NCI-H526 treated with DMSO at 0.1 percent for 48 hours (cell line): ENCODE results near the gene CLSTN2.

ENCODE experiments used
- DNase-seq: peaks from one replicate; lab custom pipeline; 2025; lab: John Stamatoyannopoulos, UW

Gene CLSTN2

DNA sequence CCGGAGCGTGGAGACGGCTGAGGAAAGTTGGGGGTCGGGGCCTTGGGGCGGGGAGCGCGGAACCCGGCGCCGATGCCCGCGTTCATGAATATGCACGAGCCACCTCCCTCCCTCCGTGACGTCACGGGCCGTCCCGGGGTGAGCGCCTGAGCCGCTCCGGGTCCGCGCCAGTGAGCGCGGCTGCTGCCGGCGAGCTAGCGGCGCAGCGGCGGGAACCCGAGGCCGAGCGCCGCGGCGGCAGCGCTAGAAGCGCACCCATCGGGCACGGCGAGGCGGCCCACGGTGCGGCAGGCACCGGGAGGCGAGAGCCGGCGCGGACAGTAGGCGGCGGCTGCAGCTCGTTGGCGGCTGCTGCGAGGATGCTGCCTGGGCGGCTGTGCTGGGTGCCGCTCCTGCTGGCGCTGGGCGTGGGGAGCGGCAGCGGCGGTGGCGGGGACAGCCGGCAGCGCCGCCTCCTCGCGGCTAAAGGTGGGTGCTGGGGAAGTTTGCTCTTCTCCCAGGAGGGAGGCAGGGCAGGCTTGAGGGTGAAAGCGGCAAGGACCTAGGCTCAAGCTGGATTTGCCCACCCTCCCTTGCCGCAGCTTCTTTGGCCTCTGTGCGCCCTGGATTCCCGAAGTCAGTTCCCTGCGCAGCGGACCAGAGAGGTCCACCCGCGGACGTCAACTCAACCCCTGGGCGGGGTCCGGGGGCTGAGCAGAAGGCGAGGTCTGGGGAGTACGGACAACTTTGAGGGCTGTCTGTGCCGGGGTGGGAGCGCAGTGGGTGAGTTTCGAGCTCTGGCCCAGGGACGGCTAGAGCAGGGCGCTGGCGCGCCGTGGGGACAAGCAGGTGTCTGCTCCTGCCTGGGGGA, at the start of gene CLSTN2:
CLSTN2 (plus strand) TSS at position 170 of the 850 bp plus-strand sequence.
- DNase-seq = peak; percentile 76

DNA sequence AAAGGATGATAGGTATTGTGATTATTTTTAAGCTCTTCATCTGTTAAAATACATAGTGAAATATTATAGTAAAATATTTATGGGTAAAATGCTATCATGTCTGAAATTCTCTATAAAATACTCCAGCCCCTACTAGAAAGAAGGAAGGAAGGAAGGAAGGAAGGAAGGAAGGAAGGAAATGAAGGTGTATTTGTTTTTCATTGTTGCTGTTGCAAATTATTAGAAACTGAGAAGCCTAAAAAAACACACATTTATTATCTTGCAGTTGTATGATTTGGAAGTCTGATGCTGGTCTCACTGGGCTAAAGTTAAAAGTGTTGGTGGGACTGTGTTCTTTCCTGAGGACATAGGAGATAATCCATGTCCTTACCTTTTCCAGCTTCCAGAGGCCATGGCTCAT, 47.6 kb upstream of the CLSTN2 start:
- no peak for DNase-seq

DNA sequence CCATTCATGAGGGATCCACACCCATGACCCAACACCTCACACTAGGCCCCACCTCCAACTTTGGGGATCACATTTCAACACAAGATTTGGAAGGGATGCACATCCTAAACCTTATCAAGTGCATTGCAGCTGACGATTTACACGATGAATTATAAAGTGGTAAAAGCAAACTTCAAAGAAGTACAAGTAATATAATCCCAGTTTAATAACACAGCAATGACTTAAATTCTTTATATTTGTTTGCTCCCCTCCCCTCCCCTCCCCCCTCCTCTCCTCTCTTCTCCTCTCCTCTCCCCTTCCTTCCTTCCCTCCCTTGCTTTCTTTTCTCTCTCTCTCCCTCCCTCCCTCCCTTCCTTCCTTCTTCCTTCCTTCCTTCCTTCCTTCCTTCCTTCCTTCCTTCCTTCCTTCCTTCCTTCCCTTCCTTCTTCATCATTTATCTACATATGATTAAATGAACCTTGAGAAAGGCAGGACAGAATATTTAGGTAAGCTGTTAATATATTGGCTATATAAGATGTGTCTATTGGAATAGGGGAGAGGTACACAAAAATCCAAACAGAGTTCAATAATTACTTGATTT, 46.3 kb upstream of the CLSTN2 start:
- DNase-seq = no peak

DNA sequence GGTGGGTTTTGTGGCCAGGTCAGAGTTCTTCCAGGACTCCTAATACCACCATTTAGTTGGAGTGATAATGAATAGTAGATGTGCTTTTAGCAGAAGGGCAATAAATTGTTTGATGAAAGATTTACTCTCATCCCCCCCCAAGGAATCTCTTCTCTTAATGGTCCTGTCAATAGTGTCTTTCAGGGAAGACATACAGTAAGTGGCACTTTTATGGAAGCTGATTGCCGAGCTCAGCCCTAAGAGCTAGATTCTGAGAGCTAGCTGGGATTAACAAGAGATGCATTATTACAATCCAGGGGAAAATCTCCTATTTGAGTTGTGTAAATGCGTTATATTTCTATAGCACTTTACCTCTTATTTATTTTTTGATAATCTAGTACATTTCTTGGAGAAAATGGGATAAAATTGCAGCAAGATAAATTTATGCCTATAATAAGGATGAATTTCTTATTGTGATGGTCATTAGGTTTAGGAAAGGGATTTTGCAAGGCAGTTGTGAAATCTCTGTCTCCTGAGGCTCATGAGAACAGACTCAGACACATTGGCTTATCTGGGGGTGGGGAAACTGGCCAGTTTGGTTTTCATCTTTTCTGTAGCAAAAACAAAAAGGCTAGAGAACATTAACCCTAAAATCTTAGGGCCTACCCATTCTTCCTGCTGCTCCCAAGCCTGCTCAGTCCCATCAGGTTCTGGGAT, 41.6 kb upstream of the CLSTN2 start:
- DNase-seq = no peak

DNA sequence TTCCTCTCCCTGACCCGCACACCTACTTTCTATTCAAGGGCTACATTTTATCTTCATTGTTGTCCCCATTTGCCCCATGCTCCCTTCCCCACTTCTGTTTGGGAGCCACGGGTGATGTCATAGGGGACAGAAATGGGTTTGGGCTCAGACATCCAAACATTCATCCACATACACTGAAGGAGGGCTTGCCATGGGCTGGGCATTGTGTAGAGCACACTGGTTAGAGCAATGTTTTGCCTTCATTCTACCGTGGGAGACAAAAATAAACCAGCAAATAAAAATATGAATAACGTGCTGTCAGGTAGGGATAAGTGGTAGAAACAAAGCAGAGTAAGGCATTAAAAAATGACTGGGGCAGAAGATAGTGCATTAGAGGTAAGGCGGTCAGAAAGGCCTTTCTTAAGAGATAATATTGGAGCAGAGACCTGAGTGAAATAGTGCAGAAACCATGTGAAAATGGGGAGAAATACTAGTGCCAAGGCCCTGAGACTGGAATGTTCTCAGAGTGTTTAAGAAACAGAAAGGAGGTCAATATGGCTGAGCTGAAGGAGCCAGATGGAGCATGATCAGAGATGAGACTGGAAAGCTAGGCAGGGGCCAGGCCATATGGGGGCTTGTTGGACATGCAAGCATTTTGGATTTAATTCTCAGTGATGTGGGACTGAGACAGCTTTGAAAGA, 40.9 kb upstream of the CLSTN2 start:
- DNase-seq = no peak

DNA sequence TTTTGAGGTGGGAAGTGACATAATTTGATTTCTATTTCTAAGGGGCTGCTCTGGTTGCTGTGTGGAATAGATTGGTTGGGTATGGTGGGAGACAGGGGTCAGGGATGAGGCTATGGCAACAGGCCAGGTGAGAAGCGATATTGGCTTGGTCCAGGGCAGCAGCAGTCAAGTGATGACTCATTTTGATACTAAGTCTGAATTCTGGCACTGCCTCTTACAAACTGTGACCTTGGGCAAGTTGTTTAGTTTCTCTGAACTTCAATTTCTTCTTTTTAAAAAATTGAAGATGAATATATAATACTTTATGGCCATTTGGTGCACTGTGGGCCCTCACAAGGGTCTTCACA, 40.4 kb upstream of the CLSTN2 start:
- DNase-seq = no peak

DNA sequence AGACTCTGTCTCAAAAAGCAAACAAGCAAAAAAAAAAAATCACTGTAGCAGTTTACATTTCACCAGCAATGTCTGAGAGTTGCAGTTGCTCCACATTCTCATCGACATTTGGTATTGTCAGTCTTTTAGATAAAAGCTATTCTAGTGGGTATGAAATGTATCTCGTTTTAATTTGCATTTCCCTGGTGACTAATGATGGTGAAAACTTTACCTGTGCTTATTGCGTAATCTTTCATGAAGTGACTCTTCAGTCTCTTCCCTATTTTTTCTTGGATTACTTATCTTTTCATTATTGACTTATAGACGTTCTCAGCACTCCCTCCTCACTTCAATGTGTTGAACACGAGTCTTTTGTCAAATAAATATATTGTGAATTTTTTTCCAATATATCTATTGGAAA, 37.2 kb upstream of the CLSTN2 start:
- no peak for DNase-seq

DNA sequence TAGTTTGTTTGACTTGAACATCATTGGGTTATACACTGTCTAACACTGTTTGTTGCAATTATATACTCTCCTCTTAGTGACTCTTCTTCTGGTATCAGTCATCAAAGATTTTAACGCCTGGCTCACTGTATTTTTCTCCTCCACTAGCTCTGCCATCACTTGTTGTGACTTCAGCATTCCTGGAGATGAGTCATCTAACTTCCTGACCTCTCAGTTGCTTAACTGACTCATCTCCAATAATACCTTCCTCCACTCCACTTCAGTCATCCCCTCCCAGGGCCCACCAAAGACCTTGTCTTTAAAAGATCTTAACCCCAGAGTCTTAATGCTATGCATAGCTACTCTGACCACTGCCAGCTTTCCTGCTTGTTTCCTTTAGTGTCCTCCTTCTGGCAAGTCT, 28.6 kb upstream of the CLSTN2 start:
- DNase-seq = no peak

DNA sequence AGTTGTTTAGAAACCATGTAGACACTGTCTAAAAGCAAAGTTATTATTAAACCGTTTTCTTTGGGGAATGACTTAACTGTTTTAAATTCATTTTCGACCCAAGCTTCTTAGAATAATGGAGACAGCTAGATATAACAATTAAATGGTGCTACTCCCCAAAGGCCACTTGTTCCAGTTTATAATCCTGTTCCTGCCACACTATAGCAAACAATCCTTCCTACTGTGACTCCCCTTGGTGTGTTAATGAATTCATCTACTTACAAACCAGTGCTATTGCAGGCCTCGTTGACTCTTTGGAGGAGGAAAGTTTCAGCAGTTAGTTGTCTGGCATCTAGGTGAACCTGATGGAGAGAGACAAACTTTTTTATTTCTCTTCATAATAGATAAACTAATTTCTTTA, 25.2 kb upstream of the CLSTN2 start:
- no peak for DNase-seq

DNA sequence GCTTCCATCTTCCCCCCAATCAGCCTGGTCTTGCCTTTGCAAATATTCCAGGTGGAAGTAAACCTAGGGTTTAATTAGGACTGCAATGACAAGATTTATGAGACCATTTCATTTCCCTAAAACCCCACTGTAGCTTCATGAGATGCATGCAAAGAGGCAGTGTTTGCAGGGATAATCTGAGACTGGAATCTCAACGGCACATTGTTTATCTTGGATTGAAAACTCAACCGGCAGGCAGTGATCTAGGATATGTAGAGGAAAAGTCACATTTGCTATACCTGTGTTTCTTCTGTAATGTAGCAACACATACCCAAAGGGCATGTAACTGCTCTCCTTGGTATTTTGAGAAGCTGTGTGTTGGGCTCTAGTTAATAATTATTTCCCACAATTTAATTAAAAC, 18.7 kb upstream of the CLSTN2 start:
- DNase-seq = peak; percentile 99

DNA sequence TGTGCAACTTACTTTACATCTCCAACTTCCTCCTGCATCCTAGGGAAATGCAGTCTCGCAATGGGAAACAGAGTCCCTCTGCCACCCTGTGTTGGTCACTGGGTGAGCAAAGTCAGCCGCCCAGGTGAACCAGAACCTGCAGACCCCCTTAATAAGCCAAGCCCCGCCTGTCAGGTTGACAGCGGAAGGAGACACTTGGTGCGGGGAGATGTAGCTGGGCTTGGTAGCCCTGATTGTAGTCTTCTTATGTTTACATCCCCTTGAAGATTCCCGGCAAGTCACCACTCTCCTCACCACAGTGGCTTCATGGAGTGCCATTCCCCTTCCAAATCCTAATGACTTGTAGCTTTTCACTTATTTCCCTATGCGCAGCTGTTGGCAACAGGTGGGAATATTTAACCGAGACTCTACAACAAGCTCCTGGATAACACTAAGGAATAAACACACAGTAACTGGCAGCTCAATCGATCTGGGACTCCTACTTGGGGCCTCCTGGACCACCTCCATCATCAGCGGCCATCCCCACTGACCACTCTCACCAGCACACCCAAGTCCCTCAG, 17.7 kb upstream of the CLSTN2 start:
- DNase-seq = peak; percentile 50

DNA sequence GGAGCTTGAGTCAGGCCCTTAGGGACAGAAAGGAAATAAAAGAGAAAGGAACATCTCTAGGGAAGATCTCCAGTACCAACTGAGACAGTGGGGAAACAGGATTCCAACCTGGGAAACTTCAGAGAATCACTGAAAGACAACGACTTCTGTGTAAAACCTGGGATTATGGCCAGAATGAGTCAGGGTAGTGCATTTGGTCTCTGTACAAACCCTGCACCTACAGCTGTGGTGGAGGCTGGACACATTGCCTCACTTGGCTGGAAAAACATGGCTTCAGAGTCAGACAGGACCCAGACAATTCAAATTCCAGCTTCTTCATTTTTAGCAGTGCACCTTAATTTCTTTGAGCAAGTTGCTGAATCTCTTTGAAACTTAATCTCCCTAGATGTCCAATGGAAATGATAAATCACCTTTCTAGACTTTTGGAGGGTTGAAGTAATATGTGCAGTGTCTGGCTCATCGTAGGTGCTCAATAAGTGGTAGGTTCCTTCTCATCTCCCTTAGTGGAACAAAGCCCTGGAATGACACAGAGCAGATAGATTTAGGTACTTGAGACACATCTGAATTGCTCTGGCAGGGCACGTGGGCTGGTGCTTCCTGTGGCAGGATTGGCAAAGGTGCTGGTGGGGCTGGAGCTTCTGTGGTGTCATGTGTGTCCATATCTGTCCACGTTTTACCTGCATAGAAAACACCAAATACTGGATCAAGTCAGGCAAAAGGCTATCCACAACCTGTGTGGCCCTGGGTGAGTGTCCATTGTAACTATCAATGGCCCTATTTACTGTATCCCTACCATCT, 6.1 kb upstream of the CLSTN2 start:
- DNase-seq = no peak

DNA sequence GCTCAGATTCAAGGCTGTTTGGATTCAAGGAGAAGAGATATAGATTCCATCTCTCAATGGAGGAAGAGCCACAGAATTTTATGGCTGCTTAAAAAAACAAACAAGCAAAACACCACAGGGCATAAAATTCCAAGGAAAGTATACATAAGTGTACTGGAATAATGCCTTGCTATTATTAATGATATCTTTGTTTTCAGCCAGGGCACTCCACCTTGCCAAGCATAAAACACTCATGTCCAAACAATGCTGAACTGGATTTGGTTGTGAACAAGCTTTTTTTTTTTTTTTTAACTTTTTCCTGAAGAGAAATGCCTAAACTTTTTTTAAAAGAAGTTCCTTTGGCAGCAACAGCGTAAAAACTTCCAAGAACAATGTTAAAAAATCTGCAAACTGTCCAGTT, 4.8 kb upstream of the CLSTN2 start:
- DNase-seq = no peak

DNA sequence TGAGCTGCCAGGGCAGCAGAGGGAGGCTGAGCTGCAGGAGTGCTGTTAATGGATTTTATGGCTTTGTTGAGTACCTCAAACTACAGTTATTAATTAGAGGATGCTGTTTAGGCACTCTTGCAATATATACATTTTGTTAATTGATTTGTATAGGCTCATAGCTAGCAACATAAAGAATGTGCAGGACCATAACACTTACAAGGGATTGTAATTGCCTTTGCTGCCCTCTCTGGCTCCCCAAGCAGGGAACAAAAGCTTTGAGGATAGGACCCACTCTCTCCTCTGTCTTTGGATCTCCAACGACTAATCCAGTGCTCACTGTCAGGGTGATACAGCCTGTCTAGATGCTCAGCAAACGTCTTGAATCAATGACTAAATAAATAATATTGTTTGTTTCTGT, 1.2 kb upstream of the CLSTN2 start:
- peak; percentile 81 for DNase-seq

DNA sequence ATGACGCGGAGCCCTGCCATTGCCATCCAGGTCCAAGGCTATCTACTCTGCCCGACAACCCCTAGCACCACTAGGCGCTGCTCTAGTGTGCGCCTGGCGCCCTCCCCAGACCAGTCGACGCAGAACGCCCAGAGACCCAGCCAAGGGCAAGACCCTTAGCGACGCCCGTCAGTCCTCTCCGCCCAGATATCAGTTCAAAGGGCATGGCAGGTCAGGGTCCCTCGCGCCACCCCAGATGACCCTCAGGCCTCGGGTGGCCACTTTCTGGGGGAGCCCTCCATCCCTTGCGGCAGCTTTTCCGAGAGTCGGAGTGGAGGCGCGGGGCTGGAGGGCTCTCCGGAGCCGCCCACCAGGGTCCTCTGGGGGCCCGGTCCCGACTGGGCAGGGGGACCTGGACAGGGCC, 371 bp upstream of the CLSTN2 start:
- DNase-seq = peak; percentile 93

DNA sequence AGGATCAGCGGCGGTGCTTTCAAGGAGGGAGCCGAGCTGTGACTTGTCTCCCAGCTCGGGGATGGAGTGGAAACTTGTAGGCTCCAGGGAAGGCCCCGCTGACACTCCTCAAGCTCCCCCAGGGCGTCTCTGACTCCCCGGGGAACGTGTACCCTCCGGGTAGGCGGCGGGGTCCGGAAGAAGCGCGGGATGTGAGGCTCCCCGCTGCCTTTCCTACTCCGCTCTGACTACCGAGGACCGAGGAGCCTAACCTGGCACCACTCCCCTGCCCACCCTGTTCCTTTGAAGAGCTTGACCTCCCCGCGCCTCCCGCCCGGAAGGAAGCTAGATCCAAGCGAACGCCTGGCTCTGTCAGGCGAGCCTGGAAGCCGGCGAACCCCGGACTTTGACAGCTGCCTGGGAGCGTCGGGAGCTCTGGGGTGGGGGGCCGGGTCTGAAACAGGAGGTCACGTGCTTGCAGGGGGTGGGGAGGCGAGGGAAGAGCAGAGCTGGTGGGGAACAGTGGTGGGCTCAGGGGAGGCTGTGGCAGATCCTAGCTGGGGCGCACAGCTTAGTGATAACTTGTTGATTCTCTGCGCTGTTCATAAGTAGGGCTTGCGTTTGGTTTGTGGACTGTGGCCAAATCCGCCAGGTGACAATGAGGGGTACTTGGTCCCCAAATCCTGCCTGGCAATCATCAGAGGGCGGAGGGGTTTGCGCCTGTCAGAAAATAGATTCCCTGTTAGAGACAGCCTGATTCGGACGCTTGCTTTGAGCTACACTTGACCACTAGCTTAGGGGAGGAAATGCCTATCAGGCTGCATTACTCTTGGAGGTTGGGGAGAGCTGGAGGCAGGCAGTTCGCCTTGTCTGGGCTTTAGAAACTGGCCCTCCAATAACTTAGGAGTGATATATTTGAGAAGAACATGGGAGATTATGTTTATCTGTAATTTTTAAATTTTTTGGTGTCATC, 1.2 kb downstream of the CLSTN2 start:
- no peak for DNase-seq

DNA sequence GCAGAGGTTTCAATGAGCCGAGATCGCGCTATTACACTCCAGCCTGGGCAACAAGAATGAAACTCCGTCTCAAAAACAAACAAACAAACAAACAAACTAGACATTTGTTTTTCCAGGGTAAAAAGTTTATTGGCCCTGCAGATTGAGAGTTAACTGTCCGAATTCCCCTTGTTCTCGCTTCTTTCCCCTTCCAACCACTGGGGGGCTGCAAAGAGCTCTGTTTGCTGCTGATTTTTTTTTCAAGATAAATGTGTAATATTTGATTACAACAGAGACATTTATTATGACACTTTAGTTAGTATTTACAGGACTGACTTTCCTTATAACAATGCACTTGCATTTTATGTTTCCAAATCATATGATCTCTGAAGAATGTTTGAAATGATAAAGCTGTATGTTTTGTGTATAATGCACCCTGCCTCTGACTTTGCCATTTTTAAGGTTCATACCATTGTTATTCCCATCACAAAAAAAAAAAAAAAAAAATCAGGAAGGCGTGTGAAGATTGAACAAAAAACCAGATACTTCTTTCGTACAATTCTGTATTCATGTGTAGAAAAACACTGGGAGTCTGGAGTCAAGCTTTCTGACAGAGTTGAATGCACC, 2.8 kb downstream of the CLSTN2 start:
- peak; percentile 56 for DNase-seq

DNA sequence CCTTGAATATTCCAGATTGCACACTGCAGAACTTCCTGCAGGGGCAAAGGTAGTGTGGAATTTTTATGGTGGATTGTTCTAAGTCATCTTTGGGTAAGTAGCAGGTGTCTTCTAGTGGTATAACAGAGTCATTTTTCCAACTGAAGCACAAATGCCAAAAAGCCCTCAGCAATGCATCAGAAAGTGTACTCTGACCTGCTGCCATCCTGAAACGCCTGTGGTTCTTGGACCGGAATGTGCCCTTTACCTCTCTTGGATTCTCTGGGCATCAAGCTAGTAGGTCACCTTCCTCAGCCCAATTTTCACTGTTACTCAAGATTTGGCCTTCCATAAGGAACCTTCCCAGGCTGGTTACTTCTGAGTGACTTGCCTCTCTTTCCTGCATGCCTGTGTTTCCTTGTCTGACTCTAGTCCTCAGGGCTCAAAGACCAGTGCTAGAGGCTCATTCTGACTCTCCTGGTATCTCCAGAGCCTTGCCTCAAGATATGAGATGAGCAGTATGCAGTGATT, 4.8 kb downstream of the CLSTN2 start:
- no peak for DNase-seq

DNA sequence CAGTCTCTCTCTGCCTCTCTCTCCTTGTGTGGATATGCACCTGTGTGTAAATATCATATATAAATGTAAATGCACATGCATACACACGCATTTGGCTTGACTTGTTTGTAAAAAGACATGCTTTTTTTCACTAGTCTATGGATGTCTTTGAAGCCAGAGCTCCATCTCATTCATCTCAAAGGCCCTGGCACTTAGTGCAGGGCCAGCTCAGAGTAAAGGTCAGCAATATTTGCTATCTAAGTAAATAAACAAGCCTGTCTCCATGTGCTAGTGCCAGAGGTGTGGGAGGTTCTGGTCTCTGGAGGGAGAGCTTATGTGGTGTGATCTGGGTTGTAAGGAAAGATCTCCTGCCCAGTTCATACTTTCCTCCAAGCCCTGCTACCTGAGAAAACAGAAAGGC, 5.6 kb downstream of the CLSTN2 start:
- DNase-seq = no peak

DNA sequence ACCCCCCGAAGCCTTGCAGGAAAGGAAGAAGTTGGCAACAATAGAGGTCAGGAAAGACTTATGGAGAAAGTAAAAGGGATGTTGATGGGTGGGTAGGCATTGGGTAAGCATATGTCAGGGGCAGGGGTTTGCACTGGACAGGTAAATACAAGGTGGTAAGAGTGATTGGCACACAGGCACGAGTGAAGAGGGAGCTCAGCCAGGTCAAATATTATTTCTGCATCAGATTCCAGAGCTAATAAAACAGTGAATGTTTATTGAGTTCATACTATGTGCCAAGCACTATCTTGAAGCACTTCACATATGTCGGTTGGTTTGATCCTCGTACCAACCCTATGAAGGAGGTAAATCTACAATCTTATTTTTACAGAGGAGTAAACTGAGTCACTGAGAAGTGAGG, 6.6 kb downstream of the CLSTN2 start:
- DNase-seq = no peak
